Keratinocyte (primary cell): ENCODE results near the gene CEACAM6. TPM values are rescaled to one million over a fixed set of nuclear protein-coding genes. Genes with fewer than 3 reads are reported as not detected.

Experiments used
- DNase-seq: peaks from one replicate; pipeline ENCODE4 v3.0.0-alpha.2; 2011; ENCODE audit warnings: low read depth, missing footprints, low spot score
- FAIRE-seq: peaks from 2 replicates; lab custom pipeline; 2011; peaks lifted over from hg19 to GRCh38; lab: Jason Lieb, UNC
- H2AFZ ChIP-seq: 2 replicates; pipeline ENCODE4 v1.6.0; 2012; ENCODE audit warnings: low read length, control low read depth, inconsistent platforms; ENCODE audit not compliant: control insufficient read depth
- H3K27ac ChIP-seq: 2 replicates; pipeline ENCODE4 v1.5.1; 2011; ENCODE audit warnings: low read length; ENCODE audit not compliant: control insufficient read depth, insufficient read depth
- H3K27me3 ChIP-seq: 3 replicates; pipeline ENCODE4 v1.6.0; 2011; ENCODE audit warnings: low read length; ENCODE audit not compliant: control insufficient read depth, insufficient read depth; ENCODE audit errors: extremely low read depth
- H3K36me3 ChIP-seq, 2 experiments: 2 replicates in 1 of 2; 3 replicates in 1 of 2; pipeline ENCODE4 v1.5.1; 2011; ENCODE audit warnings: low read length in 2 of 2, mild to moderate bottlenecking in 1 of 2; ENCODE audit not compliant: control insufficient read depth in 2 of 2, insufficient read depth in 2 of 2; ENCODE audit errors: extremely low read depth in 1 of 2
- H3K4me1 ChIP-seq: 3 replicates; pipeline ENCODE4 v1.5.1; 2011; ENCODE audit warnings: low read length; ENCODE audit not compliant: control insufficient read depth, insufficient read depth; ENCODE audit errors: extremely low read depth
- H3K4me2 ChIP-seq: 3 replicates; pipeline ENCODE4 v1.6.0; 2011; ENCODE audit warnings: low read depth, low read length; ENCODE audit not compliant: control insufficient read depth, insufficient read depth; ENCODE audit errors: extremely low read depth
- H3K4me3 ChIP-seq, 3 experiments: fragments of 200-600 bp in 1 of 3; sonication (generic) in 1 of 3; 2 replicates in 2 of 3; 3 replicates in 1 of 3; pipeline ENCODE4 v1.5.1; 2011 to 2016; ENCODE audit warnings: low read length in 3 of 3, mild to moderate bottlenecking in 3 of 3, control low read depth in 2 of 3, inconsistent platforms in 1 of 3, low read depth in 1 of 3, mixed read lengths in 1 of 3, mixed run types in 1 of 3, moderate library complexity in 1 of 3; ENCODE audit not compliant: control insufficient read depth in 2 of 3, insufficient read depth in 2 of 3; ENCODE audit errors: extremely low read depth in 1 of 3
- H3K79me2 ChIP-seq: 2 replicates; pipeline ENCODE4 v1.6.0; 2012; ENCODE audit warnings: low read length; ENCODE audit not compliant: control insufficient read depth, insufficient read depth
- H3K9ac ChIP-seq: 3 replicates; pipeline ENCODE4 v1.6.0; 2011; ENCODE audit warnings: low read length; ENCODE audit not compliant: control insufficient read depth, insufficient read depth; ENCODE audit errors: extremely low read depth
- H3K9me1 ChIP-seq: 3 replicates; pipeline ENCODE4 v1.6.0; 2011; ENCODE audit warnings: low read length; ENCODE audit not compliant: control insufficient read depth, insufficient read depth; ENCODE audit errors: extremely low read depth
- H3K9me3 ChIP-seq: 2 replicates; pipeline ENCODE4 v1.5.1; 2012; ENCODE audit warnings: low read depth, low read length; ENCODE audit not compliant: control insufficient read depth
- H4K20me1 ChIP-seq: 3 replicates; pipeline ENCODE4 v1.6.0; 2011; ENCODE audit warnings: low read length; ENCODE audit not compliant: control insufficient read depth, insufficient read depth; ENCODE audit errors: extremely low read depth
- CTCF ChIP-seq, 3 experiments: IDR thresholded peaks in 1 of 3; conservative IDR thresholded peaks in 1 of 3; optimal IDR thresholded peaks in 1 of 3; 2 replicates in 2 of 3; 3 replicates in 1 of 3; pipeline versions ENCODE3 to v1.5.1; 2011; ENCODE audit warnings: low read length in 3 of 3, mild to moderate bottlenecking in 3 of 3, moderate library complexity in 2 of 3, control low read depth in 1 of 3, inconsistent platforms in 1 of 3; ENCODE audit not compliant: insufficient read depth in 2 of 3; ENCODE audit errors: extremely low read depth in 1 of 3
- EZH2 ChIP-seq: IDR thresholded peaks from one replicate; pipeline ENCODE4 v1.6.1; 2012; ENCODE audit warnings: inconsistent platforms, mild to moderate bottlenecking, low read length, moderate library complexity
- dilution Hi-C: fragments of 300-500 bp; cut with MboI; formaldehyde crosslinking; loops from one replicate; pipeline ENCODE4 v1.7.0; 2020; ENCODE audit warnings: low sequenced_read_pairs; ENCODE audit not compliant: extremely low pct_ligation_motif_present
- polyA minus RNA-seq, 3 experiments: library from RNA; depleted of rRNA, polyadenylated mRNA; stranded (reverse); fragments of >200 nt; gene quantifications; 1 replicate in 1 of 3; 2 replicates in 1 of 3; 3 replicates in 1 of 3; pipeline ENCODE4 v1.2.3, GENCODE V29; 2011
- polyA plus RNA-seq, 5 experiments: library from polyadenylated mRNA; depleted of rRNA in 3 of 5; stranded (reverse) in 3 of 5; stranded (forward) in 1 of 5; unstranded in 1 of 5; fragments of >200 nt; gene quantifications; 1 replicate in 1 of 5; 2 replicates in 3 of 5; 3 replicates in 1 of 5; pipeline versions ENCODE4 v1.2.1 to v1.2.3, GENCODE V29; 2011 to 2012; ENCODE audit warnings: missing spikeins in 2 of 5, low read depth in 1 of 5, low replicate concordance in 1 of 5

CEACAM6 gene
- 0.28 to 1.2 TPM (median 1.00 TPM) in 3 replicates for polyA plus RNA-seq
- polyA plus RNA-seq (2011; ENCODE audit: low read depth): 1.3 TPM
- 0.32 and 1.1 TPM in 2 replicates for polyA plus RNA-seq (2011; cell fraction: cytosol; rRNA removed)
- polyA plus RNA-seq (2011; cell fraction: nucleus; rRNA removed): 2.1 and 4.2 TPM in 2 replicates
- polyA plus RNA-seq (2012; ENCODE audit: low replicate concordance): 1.1 and 2.0 TPM in 2 replicates
- 0.66 to 0.75 TPM (median 0.70 TPM) in 3 replicates for polyA minus RNA-seq
- not detected for polyA minus RNA-seq (2011; cell fraction: cytosol; rRNA and poly(A)+ RNA removed)
- polyA minus RNA-seq (2011; cell fraction: nucleus; rRNA and poly(A)+ RNA removed): 2.0 and 3.4 TPM in 2 replicates

GRCh38 chr19:41755328-41755913 is at the start of gene CEACAM6:
Gene CEACAM6 (plus strand): TSS chr19:41755530. CDS start chr19:41755639, 109 bp downstream.
- no peak for TF ChIP-seq EZH2
- Histone ChIP-seq H3K27me3 (peaks cover 19% of the 10 kb centered on the region), H3K9ac (no peak within 1 kb of the TSS), H3K9me1 (no peaks in the 10 kb centered on the region), H3K36me3 (no peaks in the 10 kb centered on the region), H4K20me1 (peaks cover 2% of the 10 kb centered on the region), H3K27ac (no peak within 1 kb of the TSS), H3K4me1 (no peaks in the 10 kb centered on the region), H2AFZ (no peak within 1 kb of the TSS), H3K79me2 (no peaks in the 10 kb centered on the region), H3K4me2 (no peak within 1 kb of the TSS), H3K4me3 (no peak within 1 kb of the TSS), H3K9me3 (no peaks in the 10 kb centered on the region)
- dilution Hi-C loops: no loop called here
- no peak for FAIRE-seq
- DNase-seq: no peak

- Histone ChIP-seq H3K79me2 (no peaks in the 10 kb centered on the region), H3K9ac (no peak overlapping the region), H3K4me1 (no peaks in the 10 kb centered on the region), H3K4me2 (peak overlapping the region; percentile 71), H3K9me3 (no peaks in the 10 kb centered on the region), H3K36me3 (no peaks in the 10 kb centered on the region), H3K27me3 (no peaks in the 10 kb centered on the region), H3K9me1 (no peaks in the 10 kb centered on the region), H4K20me1 (peaks cover 4% of the 10 kb centered on the region), H2AFZ (peak overlapping the region; percentile 75), H3K27ac (no peak overlapping the region), H3K4me3 (peak overlapping the region in 1 of 3 experiments; percentile 24)
- no peak for TF ChIP-seq EZH2
- peak; percentile 69 to 92 (median 88) for TF ChIP-seq CTCF (optimal IDR thresholded peaks at IDR 0.05 in 1 of 3, IDR thresholded peaks at IDR 0.05 in 1 of 3, conservative IDR thresholded peaks at IDR 0.05 in 1 of 3; ENCODE audit: extremely low read depth in 1 of 3, insufficient read depth in 2 of 3, low read length in 3 of 3)
- dilution Hi-C loops: no loop called here
- DNase-seq (peak; percentile 11), FAIRE-seq (no peak)
These were observed 48.4 kb upstream of the CEACAM6 start for GRCh38 chr19:41706741-41707501.
